Adrenal gland (tissue), 12 donors: Measurements from ENCODE around the gene SPOCK1. TPM values are rescaled to one million over a fixed set of nuclear protein-coding genes. Genes with fewer than 3 reads are reported as not detected.

Source experiments
- DNase-seq, 7 donors: peaks; one replicate each; pipeline ENCODE4 v3.0.0-alpha.2; 2019 to 2020
- H3K27ac ChIP-seq, 5 donors: fragments of 200-600 bp; sonication (generic) in 4 of 5; 1 replicate in 3 of 5; 2 replicates in 2 of 5; pipeline versions ENCODE4 v1.5.1 to v1.8.0; 2016 to 2020; ENCODE audit warnings: mild to moderate bottlenecking in 1 of 5
- H3K27me3 ChIP-seq: fragments of 200-600 bp; 2 replicates; pipeline ENCODE4 v1.8.0; 2021
- H3K36me3 ChIP-seq, 2 donors: fragments of 200-600 bp; replicated peaks in 1 of 2; 1 replicate in 1 of 2; 2 replicates in 1 of 2; pipeline versions ENCODE4 v1.5.1 to v1.8.0; 2018 to 2022
- H3K4me1 ChIP-seq, 2 donors: fragments of 200-600 bp; replicated peaks in 1 of 2; 1 replicate in 1 of 2; 2 replicates in 1 of 2; pipeline versions ENCODE4 v1.5.1 to v1.8.0; 2018 to 2021
- H3K4me3 ChIP-seq, 4 donors: fragments of 200-600 bp; sonication (generic) in 3 of 4; one replicate each; pipeline ENCODE4 v1.5.1; 2016 to 2018
- H3K9me3 ChIP-seq, 3 donors: fragments of 200-600 bp; sonication (generic) in 1 of 3; replicated peaks in 1 of 3; 1 replicate in 2 of 3; 2 replicates in 1 of 3; pipeline versions ENCODE4 v1.5.1 to v1.8.0; 2016 to 2021
- POLR2A ChIP-seq, 2 donors: fragments of 450-650 bp; IDR thresholded peaks; one replicate each; pipeline ENCODE4 v1.6.1; 2017; ENCODE audit warnings: antibody characterized with exemption in 2 of 2, mild to moderate bottlenecking in 2 of 2, moderate library complexity in 1 of 2
- WGBS, 4 donors: extraction: QIAGEN DNeasy Blood & Tissue Kit in 2 of 4; methylation state at CpG; one replicate each; pipeline versions ENCODE4 v1.1.5 to v1.1.7; 2013 to 2017; 5-methylcytosine and 5-hydroxymethylcytosine counted together
- intact Hi-C, 2 donors: fragments of 100-400 bp; cut with DNase I; formaldehyde crosslinking; loops; one replicate each; pipeline versions ENCODE4 v1.14.1 to v1.15.0; 2022 to 2023
- polyA plus RNA-seq, 3 donors: library from polyadenylated mRNA; stranded (reverse); fragments of 200-250 nt in 2 of 3; fragments of 350-450 nt in 1 of 3; fragmentation: Illumina TruSeq in 1 of 3; extraction: RNeasy Lipid Tissue Mini Kit (QIAGEN cat#74804) in 1 of 3; gene quantifications; one replicate each; pipeline ENCODE4 v1.2.3, GENCODE V29; 2013 to 2014
- total RNA-seq, 9 donors: library from RNA; depleted of rRNA in 4 of 9; stranded (reverse); fragments of >200 nt in 4 of 9; fragments of 120-200 nt in 1 of 9; fragmentation: NEBNext Ultra II Directional in 1 of 9; extraction: Animal tissue kit (Norgen Biotek cat#: 25700) in 1 of 9; gene quantifications; one replicate each; pipeline versions ENCODE4 v1.1.0 to v1.2.4, GENCODE V29; 2013 to 2023
- TF ChIP-seq, protein P1 (sequence below), 6 experiments: fragments of 450-650 bp in 4 of 6; fragments of 200-600 bp in 2 of 6; sonication (generic) in 1 of 6; IDR thresholded peaks; 1 replicate in 5 of 6; 2 replicates in 1 of 6; pipeline versions ENCODE4 v1.5.1 to v1.8.0; 2016 to 2021; ENCODE audit warnings: antibody characterized with exemption in 6 of 6, mild to moderate bottlenecking in 2 of 6, moderate library complexity in 1 of 6
- donor health status: healthy with polysubstance abuse.
- donor health status: Bipolar disorder and iron deficiency.
- donor health status: DM: yes; HTN: yes; CAD: no.
- donor health status: DM: no; HTN: no; CAD: no.
- donor health status: DM: no; HTN: no; CAD: no.
- donor health status: DM: yes; HTN: yes; CAD: no.

Gene SPOCK1
- total and polyA plus RNA-seq, 12 donors: 5.4 to 102 (median 55.6) TPM

DNA sequence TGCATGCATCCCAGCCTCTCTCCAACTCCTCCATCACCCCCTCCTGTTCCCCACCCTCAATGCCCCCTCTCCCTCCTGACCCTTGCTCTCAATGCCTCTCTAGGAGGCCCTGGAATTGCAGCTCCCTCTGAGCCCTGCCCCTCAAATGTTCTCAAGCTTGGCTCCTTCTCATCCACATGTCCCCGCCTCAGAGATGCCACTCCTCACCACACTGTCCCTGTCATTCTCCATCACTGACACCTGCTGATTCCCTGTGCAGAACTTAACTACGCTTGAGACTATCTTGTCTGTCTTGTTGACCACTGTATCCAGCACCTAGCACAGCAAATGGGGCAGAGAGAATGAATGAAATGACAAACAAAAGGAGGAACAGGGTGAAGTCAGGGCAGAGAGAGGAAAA, 314.4 kb downstream of the SPOCK1 start:
- DNase-seq: no peak
- Histone ChIP-seq H3K27me3 (no peaks in the 10 kb centered on the region), H3K4me3 (no peak overlapping the region), H3K27ac (no peak overlapping the region), H3K9me3 (no peaks in the 10 kb centered on the region), H3K4me1 (no peaks in the 10 kb centered on the region), H3K36me3 (no peaks in the 10 kb centered on the region)
- TF ChIP-seq, protein P1, sequence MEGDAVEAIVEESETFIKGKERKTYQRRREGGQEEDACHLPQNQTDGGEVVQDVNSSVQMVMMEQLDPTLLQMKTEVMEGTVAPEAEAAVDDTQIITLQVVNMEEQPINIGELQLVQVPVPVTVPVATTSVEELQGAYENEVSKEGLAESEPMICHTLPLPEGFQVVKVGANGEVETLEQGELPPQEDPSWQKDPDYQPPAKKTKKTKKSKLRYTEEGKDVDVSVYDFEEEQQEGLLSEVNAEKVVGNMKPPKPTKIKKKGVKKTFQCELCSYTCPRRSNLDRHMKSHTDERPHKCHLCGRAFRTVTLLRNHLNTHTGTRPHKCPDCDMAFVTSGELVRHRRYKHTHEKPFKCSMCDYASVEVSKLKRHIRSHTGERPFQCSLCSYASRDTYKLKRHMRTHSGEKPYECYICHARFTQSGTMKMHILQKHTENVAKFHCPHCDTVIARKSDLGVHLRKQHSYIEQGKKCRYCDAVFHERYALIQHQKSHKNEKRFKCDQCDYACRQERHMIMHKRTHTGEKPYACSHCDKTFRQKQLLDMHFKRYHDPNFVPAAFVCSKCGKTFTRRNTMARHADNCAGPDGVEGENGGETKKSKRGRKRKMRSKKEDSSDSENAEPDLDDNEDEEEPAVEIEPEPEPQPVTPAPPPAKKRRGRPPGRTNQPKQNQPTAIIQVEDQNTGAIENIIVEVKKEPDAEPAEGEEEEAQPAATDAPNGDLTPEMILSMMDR (IDR thresholded peaks at IDR 0.05): no peak
- TF ChIP-seq POLR2A (IDR thresholded peaks at IDR 0.05): no peak
- WGBS, 4 donors: 85 to 95% (median 93%) methylated on average over 2 of the region's 2 CpGs
- intact Hi-C loops: no loop called here

DNA sequence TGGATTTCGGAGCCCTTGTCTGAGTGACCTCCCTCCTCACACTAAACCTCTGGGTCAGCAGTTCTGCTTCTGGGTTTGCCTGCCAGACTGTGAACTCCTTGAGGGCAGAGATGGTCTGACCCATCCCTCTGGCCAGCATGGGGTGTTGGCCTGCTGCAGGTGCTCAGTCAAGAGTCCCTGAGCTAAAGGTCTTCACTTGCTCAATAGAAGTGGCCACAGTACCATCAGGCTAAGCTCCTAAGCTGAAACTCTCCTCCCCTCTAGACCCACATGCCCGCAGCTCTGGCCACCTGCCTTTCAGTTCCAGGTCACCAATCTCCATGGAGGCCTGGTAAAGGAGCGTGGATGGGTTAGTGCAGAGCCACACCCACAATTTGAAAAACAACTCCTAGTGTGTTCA, 316.6 kb downstream of the SPOCK1 start:
- TF ChIP-seq, protein P1 (IDR thresholded peaks at IDR 0.05): no peak
- no peak for TF ChIP-seq POLR2A (IDR thresholded peaks at IDR 0.05)
- Histone ChIP-seq H3K36me3 (no peaks in the 10 kb centered on the region), H3K27me3 (no peaks in the 10 kb centered on the region), H3K9me3 (no peaks in the 10 kb centered on the region), H3K4me1 (no peaks in the 10 kb centered on the region), H3K4me3 (no peak overlapping the region), H3K27ac (no peak overlapping the region)
- intact Hi-C loops: no loop called here
- no peak for DNase-seq
- WGBS, 4 donors: 80 to 97% (median 93%) methylated on average over 3 of the region's 3 CpGs

DNA sequence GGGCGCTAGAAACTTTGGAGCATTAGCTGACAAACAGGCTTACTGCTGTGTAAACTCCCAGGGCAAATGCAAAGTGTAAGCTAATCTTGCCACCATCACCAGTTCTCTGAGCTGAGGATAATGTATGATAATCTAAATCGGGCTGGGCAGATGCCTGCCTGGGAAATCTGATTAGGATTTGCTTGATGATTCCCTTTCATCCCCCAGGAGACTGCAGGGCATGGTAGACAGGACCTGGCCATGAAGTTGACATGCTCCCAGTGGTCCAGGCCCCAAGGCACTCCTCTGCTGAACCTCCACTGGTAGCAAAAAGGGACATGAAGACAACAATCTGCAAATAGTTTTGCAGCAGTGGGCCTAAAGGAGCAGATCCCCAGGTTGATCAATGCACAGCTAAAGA, 317.5 kb downstream of the SPOCK1 start:
- no peak for TF ChIP-seq POLR2A (IDR thresholded peaks at IDR 0.05)
- TF ChIP-seq, protein P1 (IDR thresholded peaks at IDR 0.05): no peak

DNA sequence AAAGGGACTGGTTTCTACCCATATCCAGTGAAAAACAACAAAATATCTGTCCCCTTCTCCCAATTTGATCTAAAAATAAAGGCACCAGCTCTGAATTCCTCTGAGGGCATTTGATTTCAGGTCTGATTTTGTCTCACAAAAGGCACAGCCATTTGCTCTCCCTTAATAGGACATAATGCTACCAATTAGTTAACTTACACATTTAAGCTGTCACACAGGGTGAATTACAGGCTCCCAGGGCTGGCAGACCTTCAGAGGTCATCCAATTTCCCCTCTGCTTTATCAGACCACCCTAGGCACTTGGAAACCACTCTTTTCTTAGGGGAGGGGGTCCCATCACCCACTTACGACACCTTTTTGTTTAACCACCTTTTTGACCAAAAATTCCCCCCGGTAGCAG, 319.9 kb downstream of the SPOCK1 start:
- H3K9me3 ChIP-seq: no peaks in the 10 kb centered on the region
- H3K4me1 ChIP-seq: no peaks in the 10 kb centered on the region
- TF ChIP-seq, protein P1 (IDR thresholded peaks at IDR 0.05): no peak
- H3K27me3 ChIP-seq: no peaks in the 10 kb centered on the region
- no peak overlapping the region for H3K27ac ChIP-seq
- intact Hi-C loops: no loop called here
- DNase-seq: no peak
- H3K4me3 ChIP-seq: no peak overlapping the region
- WGBS, 4 donors: 68 to 86% (median 78%) methylated on average over 2 of the region's 2 CpGs
- no peaks in the 10 kb centered on the region for H3K36me3 ChIP-seq

More for the DNA sequence above, 317.5 kb downstream of the SPOCK1 start:
- WGBS, 4 donors: 57 to 81% (median 70%) methylated on average over 2 of the region's 2 CpGs
- H3K36me3 ChIP-seq: no peaks in the 10 kb centered on the region
- H3K4me1 ChIP-seq: no peaks in the 10 kb centered on the region
- H3K4me3 ChIP-seq: no peak overlapping the region
- intact Hi-C loops: no loop called here
- H3K9me3 ChIP-seq: no peaks in the 10 kb centered on the region
- H3K27me3 ChIP-seq: no peaks in the 10 kb centered on the region
- no peak for DNase-seq
- H3K27ac ChIP-seq: no peak overlapping the region
